Activated CD8-positive, alpha-beta memory T cell treated with anti-CD3 and anti-CD28 coated beads, Interleukin-2, amount 50 U/mL, for 24 hours (primary cell): ENCODE data around the gene HLA-DOB.
A peak's percentile ranks its signal among the peaks of the same experiment; 100 is the strongest.

Experiments
- DNase-seq: peaks from one replicate; pipeline ENCODE4 v3.0.0-alpha.2; 2020; ENCODE audit errors: extremely low read depth

Gene HLA-DOB

GRCh38 chr6:32816746-32817204, at the start of gene HLA-DOB:
TSS of gene HLA-DOB (minus strand) at chr6:32817002. CDS start at chr6:32816951, 51 bp downstream.
- no peak for DNase-seq

GRCh38 chr6:32865724-32866443, 49.1 kb upstream of the HLA-DOB start:
- DNase-seq, result no peak

- no peak for DNase-seq
These were observed 45.9 kb upstream of the HLA-DOB start for GRCh38 chr6:32862725-32863124.

- DNase-seq, result no peak
These were observed 43.9 kb upstream of the HLA-DOB start for GRCh38 chr6:32860674-32861073.

- no peak for DNase-seq
These were observed 41.4 kb upstream of the HLA-DOB start for GRCh38 chr6:32858194-32858593.

- no peak for DNase-seq
These were observed 40.5 kb upstream of the HLA-DOB start for GRCh38 chr6:32857156-32857891.

- no peak for DNase-seq
These were observed 38.8 kb upstream of the HLA-DOB start for GRCh38 chr6:32855467-32856174.

GRCh38 chr6:32854376-32855178, 37.8 kb upstream of the HLA-DOB start:
- DNase-seq, result no peak

- peak; percentile 88 for DNase-seq
These were observed 37.0 kb upstream of the HLA-DOB start, which contains the start of the genes PSMB9 and TAP1 for GRCh38 chr6:32853541-32854375. TSS of gene PSMB9 (plus strand) at chr6:32854192. CDS start at chr6:32854230, 38 bp downstream. TSS of gene TAP1 (minus strand) at chr6:32853704. CDS start at chr6:32853636, 68 bp downstream.

GRCh38 chr6:32852844-32853540, 36.2 kb upstream of the HLA-DOB start:
- no peak for DNase-seq

GRCh38 chr6:32852018-32852843, 35.4 kb upstream of the HLA-DOB start:
- DNase-seq, result no peak

- DNase-seq, result no peak
These were observed 34.2 kb upstream of the HLA-DOB start for GRCh38 chr6:32851025-32851424.

GRCh38 chr6:32849126-32849525, 32.3 kb upstream of the HLA-DOB start:
- DNase-seq, result no peak

GRCh38 chr6:32847795-32848194, 31.0 kb upstream of the HLA-DOB start:
- DNase-seq, result no peak

GRCh38 chr6:32847004-32847403, 30.2 kb upstream of the HLA-DOB start:
- no peak for DNase-seq

- no peak for DNase-seq
These were observed 28.6 kb upstream of the HLA-DOB start for GRCh38 chr6:32845384-32845884.

GRCh38 chr6:32844839-32845383, 28.1 kb upstream of the HLA-DOB start:
- DNase-seq, result no peak
